Measurements from ENCODE around the gene CACNA1H. TPM values are rescaled to one million over a fixed set of nuclear protein-coding genes. Genes with fewer than 3 reads are reported as not detected.

Gene CACNA1H
- total RNA-seq, 1 donor from 2014 or later: 2.5 TPM

DNA sequence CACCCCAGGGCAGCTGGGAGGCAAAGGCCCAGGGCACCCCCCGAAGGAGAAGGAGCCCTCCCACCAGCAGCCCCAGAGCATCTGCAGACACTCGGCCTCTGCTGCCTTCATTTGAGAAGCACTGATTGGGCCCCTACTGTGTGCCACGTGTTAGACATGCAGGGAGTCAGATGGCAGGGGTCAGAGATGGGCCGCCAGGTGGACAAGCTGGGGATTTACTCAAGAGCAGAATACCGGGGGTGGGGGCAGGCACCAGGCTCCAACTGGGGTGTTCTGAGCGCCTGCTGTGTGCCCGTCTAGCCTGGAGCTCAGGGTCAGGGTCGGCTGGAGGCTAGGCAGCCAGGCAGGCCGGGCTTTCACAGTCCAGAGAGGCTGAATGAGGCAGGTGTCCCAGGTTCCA, 53.4 kb downstream of the CACNA1H start:
- Histone ChIP-seq H3K9me3 (replicated peaks) (no peaks in the 10 kb centered on the region), H3K4me3 (no peak overlapping the region), H3K27me3 (ENCODE audit: low read depth) (peaks cover 27% of the 10 kb centered on the region), H3K4me1 (no peaks in the 10 kb centered on the region), H3K36me3 (no peaks in the 10 kb centered on the region), H3K27ac (replicated peaks) (no peak overlapping the region)
- intact Hi-C loops (cut with micrococcal nuclease): no loop called here
- DNase-seq: no peak
- no peak for TF ChIP-seq CTCF (IDR thresholded peaks at IDR 0.05; ENCODE audit: borderline replicate concordance)

DNA sequence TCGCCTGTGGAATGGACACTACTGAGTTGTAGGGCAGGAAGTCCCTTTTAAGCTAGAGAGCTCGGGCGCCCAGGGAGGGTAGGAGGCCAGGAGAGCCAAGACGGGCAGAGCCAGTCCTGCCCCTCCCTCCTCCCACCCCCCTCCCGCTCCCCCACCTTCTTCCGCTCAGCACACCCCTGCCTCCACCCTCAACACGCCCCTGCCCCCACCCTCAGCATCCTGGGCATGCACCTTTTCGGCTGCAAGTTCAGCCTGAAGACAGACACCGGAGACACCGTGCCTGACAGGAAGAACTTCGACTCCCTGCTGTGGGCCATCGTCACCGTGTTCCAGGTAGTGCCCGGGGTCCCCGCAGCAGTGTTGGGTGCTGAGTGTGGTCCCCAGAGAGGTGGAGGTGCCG, 53.9 kb downstream of the CACNA1H start:
- H3K4me1 ChIP-seq: no peaks in the 10 kb centered on the region
- H3K27ac ChIP-seq (replicated peaks): no peak overlapping the region
- H3K27me3 ChIP-seq (ENCODE audit: low read depth): peaks cover 27% of the 10 kb centered on the region
- no peak for TF ChIP-seq CTCF (IDR thresholded peaks at IDR 0.05; ENCODE audit: borderline replicate concordance)
- H3K9me3 ChIP-seq (replicated peaks): no peaks in the 10 kb centered on the region
- no peaks in the 10 kb centered on the region for H3K36me3 ChIP-seq
- intact Hi-C loops (cut with micrococcal nuclease): no loop called here
- no peak for DNase-seq
- H3K4me3 ChIP-seq: no peak overlapping the region

- no peaks in the 10 kb centered on the region for H3K4me1 ChIP-seq
- intact Hi-C loops (cut with micrococcal nuclease): no loop called here
- H3K27me3 ChIP-seq (ENCODE audit: low read depth): peaks cover 27% of the 10 kb centered on the region
- no peak for DNase-seq
- no peak overlapping the region for H3K4me3 ChIP-seq
- H3K27ac ChIP-seq (replicated peaks): no peak overlapping the region
- no peaks in the 10 kb centered on the region for H3K36me3 ChIP-seq
- H3K9me3 ChIP-seq (replicated peaks): no peaks in the 10 kb centered on the region
- TF ChIP-seq CTCF (IDR thresholded peaks at IDR 0.05; ENCODE audit: borderline replicate concordance): no peak
Observed at GRCh38 chr16:1208239-1208830, 55.4 kb downstream of the CACNA1H start.

- intact Hi-C loops (cut with micrococcal nuclease): no loop called here
- no peak for DNase-seq
- Histone ChIP-seq H3K36me3 (no peaks in the 10 kb centered on the region), H3K27ac (replicated peaks) (no peak overlapping the region), H3K9me3 (replicated peaks) (no peaks in the 10 kb centered on the region), H3K27me3 (ENCODE audit: low read depth) (peaks cover 23% of the 10 kb centered on the region), H3K4me1 (no peaks in the 10 kb centered on the region), H3K4me3 (no peak overlapping the region)
- TF ChIP-seq CTCF (IDR thresholded peaks at IDR 0.05; ENCODE audit: borderline replicate concordance): no peak
Observed at GRCh38 chr16:1209081-1209480, 56.2 kb downstream of the CACNA1H start.

DNA sequence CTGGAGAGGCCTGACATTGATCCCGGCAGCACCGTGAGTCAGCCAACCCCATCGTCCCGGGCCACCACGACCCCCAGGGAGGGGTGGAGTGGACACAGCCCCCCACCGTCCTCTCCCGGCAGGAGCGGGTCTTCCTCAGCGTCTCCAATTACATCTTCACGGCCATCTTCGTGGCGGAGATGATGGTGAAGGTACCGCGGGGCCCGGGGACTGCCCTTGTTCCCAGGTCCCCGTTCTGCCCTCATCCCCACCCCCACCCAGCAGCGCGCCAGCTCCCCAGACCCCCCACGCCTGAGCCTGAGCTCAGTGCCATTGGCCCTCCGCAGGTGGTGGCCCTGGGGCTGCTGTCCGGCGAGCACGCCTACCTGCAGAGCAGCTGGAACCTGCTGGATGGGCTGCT, 57.6 kb downstream of the CACNA1H start:
- no peak for TF ChIP-seq CTCF (IDR thresholded peaks at IDR 0.05; ENCODE audit: borderline replicate concordance)
- H3K4me3 ChIP-seq: no peak overlapping the region
- DNase-seq: no peak
- no peaks in the 10 kb centered on the region for H3K36me3 ChIP-seq
- no peaks in the 10 kb centered on the region for H3K4me1 ChIP-seq
- intact Hi-C loops (cut with micrococcal nuclease): no loop called here
- H3K27ac ChIP-seq (replicated peaks): no peak overlapping the region
- no peaks in the 10 kb centered on the region for H3K9me3 ChIP-seq (replicated peaks)
- peaks cover 29% of the 10 kb centered on the region for H3K27me3 ChIP-seq (ENCODE audit: low read depth)
